Measurements from ENCODE around the gene SMURF2.
"Not testable (repeated sequence)": the region's sequence is repeated elsewhere in the genome, so short reads cannot be mapped to it uniquely, and the experiment has no call there.

The SMURF2 gene

DNA sequence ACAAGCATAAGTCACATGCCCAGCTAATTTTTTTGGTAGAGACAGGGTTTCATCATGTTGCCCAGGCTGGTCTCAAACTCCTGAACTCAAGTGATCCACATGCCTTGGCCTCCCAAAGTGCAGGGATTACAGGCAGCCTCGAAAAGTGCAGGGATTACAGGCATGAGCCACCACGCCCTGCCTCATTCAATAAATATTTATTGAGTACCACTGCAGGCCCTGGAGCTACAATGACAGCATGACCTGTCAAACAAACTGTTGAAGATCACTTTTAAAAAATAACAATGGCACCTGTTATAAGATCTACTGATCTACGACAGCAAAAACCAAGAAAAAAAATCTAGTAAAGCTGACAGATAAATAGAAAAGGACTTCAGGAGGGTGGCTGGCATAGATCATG lies 79.1 kb downstream of the SMURF2 start:
- no peak for DNase-seq

DNA sequence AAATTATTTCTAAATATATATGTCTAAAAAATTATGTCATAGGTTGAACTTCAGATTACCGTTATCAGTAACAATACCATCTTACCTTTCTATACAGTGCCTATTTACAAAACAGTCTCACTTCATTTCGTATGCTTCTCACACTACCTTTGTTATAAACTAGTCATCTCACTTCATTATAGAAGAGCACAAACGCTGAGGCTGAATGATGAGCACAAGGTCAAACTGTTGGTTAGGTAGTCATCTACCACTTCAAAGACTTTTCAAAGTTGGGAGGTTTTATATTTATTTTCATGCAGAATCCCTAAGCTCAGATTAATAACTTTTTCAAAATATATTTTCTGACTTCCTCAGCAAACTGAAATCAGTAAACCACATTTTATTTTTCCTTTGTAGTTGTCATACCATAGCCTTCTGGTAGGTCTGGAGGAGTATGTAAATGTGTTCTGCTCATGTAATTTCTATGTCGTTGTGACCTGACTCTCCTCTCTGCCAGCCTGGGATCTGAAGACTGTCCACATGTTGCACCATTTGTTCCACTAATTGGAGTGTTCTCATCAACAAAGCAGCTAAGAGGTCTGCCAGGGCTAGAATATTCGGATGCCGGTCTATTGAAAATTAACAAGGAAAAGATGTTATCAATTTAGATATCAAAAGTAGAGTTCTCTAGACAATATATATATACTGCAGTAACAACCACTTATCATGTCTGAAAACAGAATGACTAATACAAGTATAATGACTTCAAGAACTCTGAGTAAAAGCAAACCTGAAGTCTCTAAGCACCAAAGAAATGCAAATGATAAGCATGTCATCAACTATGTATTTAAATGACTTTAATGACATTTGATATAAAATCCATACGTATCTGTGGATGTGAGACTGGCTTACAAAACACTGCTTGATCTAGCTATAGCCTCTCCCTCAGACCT lies 81.5 kb downstream of the SMURF2 start:
- no peak for DNase-seq

DNA sequence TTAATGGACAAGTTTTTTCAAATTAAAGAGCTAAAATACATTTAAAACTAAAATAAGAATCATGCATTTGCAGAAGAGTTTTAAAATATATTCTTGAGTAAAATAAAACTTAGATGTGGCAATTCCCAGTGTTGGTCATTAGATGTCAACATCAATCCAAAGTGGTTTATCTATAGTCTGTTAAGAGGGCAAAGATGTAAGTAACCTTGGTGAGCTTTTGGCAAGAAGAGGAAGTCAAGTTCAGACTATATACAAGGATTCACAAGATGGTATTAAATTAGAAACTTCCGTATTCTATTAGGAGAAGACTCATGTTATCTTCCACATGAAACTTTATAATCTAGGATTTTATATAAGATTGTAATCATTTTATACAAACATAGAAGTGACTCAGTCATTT lies 82.2 kb downstream of the SMURF2 start:
- DNase-seq = no peak

DNA sequence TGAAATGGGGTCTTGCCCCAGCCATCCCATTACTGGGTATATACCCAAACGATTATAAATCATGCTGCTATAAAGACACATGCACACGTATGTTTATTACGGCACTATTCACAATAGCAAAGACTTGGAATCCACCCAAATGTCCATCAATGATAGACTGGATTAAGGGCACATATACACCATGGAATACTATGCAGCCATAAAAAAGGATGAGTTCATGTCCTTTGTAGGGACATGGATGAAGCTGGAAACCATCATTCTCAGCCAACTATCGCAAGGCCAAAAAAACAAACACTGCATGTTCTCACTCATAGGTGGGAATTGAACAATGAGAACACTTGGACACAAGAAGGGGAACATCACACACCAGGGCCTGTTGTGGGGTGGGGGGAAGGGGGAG lies 85.1 kb downstream of the SMURF2 start:
- DNase-seq = not testable (repeated sequence)

DNA sequence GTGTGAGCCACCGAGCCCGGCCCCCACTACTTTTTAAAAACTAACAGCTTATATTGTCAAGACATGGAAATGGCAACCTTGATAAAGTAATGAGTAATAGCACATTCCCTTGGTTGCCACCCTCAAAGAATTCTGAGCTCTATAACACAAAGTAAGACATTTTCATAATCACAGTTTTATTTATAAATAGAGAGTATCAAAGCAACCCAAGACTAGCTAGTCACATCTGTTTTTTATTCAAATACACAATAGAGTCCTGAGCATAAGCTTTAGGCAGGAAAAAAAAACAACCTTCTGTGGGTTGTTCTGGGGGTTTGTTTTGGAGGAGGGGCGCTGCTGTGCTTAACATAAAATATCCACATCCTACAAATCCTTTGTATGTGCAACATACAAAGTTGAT lies 86.7 kb downstream of the SMURF2 start:
- DNase-seq = no peak

DNA sequence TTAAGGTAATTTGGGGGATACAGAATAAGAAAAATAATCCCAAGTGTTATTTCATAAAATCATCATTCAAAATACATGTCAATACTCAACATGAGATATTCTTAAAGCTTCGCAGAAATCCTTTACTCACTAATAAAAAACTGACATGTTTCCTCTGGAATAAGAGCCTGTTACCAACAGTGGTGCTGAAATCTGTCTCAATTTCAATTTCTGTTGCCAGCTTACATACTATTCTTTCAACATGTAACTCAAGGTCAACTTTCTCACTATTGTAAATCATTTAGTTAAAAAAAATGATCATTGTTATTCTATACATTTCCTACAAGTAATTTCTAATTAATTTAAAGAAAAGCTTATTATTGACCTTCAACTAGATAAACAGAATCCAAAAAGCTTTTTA lies 87.5 kb downstream of the SMURF2 start:
- DNase-seq = no peak

DNA sequence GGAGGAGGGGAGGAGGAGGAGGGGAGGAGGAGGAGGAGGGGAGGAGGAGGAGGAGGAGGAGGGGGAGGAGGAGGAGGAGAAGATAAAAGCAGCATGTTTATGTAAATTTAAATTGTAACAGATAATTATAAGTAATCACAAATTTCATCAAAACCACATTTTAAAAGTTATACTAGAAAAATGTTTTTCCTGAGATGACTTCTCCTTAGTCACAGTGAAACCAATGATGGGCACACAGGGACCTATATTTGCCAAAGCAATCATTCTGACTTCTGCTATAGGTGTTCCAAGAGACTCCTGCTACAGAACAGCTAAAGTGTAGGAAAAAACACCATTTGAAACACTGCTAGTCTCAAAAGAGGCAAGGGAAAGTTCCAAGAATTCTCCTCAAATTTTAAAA lies 88.9 kb downstream of the SMURF2 start:
- DNase-seq = no peak

DNA sequence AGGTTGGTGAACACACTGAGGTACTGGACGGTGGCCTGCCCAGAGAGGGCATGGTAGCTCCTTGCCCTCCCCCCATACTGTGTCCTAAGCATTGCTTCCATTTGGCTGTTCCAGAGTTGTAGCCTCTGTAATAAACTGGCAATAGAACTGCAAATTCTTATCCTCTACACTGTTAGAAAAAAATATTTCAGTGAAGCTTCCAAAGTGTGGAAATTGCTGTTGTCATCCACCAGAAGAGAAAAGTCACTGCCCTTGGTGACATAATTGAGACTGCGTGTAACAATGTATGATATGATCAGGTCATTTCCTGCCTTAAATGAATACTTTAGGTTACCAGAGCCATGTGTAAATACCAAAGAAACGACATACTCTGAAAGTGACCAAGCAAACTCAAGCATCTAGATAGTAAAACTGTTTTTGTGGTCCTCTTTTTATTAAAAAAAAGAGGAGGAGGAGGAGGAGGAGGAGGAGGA lies 89.4 kb downstream of the SMURF2 start:
- no peak for DNase-seq

DNA sequence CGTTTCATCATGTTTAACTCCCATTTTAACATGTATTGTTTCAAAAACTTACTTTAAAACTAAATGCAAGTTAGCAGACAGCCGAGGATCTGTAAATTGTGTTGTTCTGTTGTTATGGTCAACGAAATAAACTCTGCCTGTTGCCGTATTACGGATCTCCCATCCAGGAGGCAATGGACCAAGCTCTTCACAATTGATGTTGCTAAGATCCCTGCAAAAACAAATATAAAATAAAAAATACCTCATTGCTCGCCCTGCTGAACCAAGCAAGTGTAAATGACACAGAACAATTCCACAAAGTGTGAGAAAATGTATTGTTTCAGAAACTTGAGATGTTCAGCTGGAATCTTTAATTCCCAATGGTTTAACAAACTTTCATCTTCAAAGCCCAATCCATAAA lies 90.4 kb downstream of the SMURF2 start:
- no peak for DNase-seq

DNA sequence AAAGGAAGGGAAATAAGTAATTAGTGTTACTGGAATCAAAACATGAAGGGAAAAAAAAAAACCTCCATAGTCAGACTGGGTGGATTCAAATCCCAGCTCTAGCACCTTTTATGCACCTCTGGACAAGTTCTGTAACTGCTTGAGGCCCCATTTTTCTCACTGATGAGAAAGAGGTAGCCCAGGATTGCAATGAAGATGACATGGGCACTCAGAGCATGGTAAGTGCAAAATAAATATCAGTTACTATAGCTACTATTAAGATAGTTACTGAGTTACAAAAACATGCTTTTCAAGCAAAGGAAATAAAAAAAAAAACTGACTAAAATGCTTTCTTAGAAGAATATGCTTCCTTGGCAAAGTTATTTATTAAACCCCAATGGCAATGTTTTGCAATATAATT lies 96.5 kb downstream of the SMURF2 start:
- no peak for DNase-seq

DNA sequence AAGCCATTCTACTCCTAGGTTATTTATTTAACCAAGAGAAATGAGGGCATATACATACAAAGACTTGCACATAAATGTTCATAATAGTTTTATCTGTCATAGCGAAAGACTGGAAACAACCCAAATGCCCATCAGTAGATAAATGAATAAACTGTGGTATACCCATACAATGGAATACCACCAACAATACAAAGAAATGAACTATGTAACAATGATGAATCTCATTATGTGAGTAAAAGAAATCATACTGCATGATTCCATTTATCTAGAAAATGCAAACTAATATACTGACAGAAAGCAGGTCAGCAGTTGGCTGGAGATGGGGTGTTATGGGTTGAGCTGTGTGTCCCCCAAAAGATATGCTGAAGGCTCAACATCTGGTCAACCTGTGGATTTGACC lies 98.0 kb downstream of the SMURF2 start:
- no peak for DNase-seq

DNA sequence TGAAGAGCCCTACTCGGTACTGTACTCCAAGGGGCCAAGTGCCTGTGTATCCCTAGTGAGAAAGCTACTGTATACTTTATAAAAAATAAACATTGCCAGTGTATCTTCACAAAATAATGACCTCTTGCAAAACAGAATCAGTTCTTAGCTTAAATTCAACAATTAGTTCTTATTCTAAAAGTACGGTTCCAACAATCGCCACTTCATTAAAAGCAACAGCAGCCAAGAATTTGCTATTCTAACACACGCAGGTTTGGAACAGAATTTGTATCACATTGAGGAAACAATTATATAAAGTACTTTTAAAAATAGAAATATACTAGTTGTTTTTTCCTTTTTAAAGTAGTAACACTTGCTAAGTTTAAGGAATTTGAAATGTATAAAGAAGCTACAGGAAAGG lies 106.8 kb downstream of the SMURF2 start:
- no peak for DNase-seq

DNA sequence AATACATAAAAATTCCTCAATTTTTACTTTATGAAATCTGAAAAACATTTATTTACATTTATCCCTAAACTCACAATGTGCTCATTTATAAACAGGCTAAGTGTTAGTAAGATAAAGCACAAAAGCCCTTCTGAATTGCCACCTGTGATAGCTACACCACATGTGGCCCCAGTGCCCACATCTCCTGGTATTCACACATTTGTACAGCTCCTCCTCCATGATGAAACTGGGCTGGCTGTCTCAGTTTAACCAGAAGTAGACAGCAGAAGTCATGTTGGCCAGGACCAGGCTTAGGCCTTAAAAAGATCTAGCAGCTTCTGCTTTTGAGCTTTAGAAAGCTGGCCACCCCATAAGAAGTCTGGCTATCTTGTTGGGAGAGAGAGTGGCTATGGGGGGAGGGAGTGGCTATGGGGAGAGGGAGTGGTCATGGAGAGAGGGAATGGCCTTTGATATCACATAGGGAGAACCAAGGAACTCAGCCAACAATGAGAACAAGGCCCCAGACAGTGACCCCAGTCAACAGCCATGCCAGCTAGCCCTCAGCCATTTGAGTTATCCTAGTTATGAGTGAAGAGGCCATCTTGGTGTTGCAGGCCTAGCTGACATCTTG lies 108.0 kb downstream of the SMURF2 start:
- DNase-seq = no peak

DNA sequence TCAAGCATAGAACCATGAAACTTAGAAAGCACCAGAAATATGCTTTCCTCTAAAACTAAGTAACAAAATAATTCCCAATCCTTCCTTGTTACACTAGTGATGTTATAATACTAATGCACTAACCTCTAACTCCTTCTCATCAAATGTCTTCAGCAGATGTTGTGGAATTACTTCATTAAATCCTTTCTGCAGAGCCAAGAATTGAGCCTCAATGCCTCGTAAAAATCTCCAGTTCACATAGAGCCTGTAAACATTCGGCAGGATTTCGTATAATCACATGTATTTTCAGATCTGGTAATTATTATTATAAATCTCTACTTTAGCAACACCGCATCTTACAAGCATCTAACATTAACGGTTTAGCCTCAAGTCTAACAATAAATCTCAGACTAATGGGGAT lies 110.6 kb downstream of the SMURF2 start:
- no peak for DNase-seq

DNA sequence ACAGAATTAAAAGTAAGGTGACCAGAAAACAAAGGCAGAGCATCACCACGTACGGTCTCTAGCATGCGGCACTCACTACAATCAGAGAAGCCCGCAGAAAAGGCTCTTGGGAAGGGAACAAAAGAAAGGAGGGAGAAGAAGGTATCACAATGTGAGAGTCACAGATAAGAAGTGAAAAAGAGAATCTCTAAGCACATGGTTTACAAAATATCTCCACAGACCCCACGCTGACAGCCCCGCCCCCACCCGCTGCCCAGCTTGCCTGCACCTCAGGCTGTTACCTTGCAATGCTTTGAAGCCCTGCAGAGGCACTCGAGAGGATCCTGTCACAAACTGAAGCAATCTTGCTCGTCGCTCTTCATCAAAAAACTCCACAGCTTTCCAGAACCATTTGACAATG lies 114.8 kb downstream of the SMURF2 start:
- no peak for DNase-seq

DNA sequence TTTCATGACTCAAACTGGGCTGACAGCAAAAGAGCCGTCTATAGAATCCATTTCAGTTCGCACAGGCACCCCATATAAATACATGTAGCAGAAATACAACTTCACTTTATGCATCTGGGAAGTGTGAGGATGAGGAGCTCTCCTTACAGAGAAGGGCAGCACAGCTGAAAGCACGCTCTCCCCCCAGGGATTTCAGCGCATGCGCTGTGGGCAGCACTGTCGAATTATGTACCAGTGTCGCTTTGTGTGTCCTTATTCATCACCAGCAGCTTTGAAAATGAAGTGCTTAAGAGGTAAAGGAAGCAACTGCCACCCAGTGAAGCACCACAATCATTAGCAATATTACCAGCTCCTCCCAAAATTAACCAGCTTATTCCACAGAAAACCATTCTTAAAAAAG lies 115.4 kb downstream of the SMURF2 start:
- no peak for DNase-seq

DNA sequence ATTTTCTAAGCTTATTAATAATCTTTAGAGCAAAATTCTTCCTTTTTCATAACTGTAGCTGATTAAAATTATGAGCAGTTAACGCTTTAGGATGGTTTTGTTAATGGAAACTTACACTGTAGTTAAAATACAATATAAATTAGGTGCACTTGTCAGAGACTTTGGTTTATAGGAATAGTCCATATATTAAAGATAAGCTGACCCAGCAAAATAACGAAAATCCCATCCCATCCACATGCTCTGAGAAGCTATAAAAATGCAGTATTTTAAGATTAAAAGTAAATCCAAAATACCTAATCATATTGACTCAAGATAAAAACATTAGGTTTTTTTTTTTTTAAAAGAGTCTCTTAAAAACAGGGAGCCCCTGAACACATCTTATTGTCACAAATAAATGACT lies 117.4 kb downstream of the SMURF2 start:
- no peak for DNase-seq

DNA sequence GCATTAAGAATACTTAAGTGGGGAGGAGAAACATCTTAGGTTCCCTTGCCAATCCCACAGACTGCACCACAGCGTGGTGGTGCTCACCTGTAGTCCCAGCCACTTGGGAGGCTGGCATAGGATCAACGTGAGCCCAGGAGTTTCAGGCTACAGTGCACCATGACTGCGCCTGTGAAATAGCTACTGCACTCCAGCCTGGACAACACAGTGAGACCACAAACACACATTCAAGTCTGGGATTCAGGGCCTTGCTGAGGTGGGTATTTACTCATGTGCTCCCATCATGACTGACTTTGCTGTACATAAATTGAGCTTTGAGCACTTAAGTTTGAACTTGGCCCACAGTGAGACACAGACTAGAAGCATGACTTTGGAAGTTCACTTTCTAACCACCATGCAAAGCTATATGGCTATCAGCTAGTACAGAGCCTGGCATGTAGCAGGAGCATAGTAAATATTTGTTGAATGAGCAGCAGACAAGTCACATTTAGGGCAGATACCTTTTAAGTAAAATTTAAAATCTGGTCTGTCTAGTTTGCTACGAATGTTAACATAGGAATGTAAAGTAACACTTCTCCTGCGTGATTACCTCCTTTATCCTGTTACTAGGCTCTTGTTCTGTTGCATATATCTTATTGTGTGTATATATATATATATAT lies 121.9 kb downstream of the SMURF2 start:
- no peak for DNase-seq

DNA sequence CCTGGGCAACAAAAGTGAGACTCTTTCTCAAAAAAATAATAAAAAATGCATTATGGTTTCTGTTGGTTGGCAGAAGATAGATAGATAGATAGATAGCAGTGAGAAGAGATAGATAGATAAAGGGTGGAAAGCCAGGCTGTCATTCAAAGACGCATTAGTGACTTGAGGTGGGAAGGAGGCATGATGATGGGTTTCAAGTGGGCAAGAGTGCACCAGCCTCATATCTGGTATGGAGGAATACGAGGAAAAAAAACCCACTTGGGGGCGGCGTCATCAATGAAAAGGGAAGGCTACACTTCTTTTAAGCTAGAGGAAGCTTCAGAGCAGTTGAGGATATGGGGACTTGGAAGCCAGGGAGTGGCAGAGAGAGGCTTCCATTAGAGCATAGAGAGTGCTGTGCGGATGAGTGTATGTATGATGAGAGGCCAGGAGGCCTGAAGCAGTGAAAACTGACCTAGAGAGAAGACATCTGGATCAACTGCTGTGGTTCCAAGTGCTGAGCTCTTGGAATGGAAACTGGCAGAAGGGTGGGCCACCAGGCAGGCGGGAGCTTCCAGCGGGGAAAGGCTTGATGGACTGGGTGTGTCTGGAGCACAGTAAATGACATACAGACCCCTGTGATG lies 123.5 kb downstream of the SMURF2 start:
- DNase-seq = no peak

DNA sequence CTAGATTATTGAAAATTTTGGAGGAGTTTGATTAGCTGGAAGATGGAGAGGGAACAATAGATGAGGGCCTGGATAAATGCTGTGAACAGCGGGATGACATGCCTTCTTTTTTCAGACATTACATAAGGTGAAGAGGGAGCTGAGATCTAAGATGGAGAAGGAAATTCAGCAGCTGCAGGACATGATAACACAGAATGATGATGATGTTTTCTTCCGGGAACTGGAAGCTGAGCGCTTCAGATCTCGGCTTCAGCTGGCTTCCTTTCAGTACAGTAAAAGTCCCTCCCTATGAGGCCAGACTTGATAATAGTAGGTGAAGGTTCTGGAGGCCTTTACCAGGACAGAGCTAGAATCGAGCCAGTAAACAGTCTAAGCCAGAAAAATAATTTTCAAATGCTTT lies 124.6 kb downstream of the SMURF2 start:
- no peak for DNase-seq

DNA sequence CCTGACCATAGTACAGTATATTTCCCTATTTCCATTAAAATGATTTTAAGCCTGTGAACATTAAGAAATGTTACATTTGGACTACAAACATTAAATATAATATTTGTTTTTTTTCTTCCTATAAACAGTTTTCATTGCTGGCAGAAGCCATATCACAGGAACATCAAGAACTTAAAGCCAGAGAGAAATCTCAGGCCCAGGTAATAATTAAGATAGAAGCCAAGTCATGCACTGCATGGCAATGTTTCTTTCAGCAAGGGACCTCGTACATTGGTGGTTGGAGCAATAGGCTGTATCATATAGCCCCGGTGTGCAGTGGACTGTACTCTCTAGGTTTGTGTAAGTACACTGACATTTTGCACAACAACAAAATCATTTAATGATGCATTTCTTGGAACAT lies 125.2 kb downstream of the SMURF2 start:
- no peak for DNase-seq

DNA sequence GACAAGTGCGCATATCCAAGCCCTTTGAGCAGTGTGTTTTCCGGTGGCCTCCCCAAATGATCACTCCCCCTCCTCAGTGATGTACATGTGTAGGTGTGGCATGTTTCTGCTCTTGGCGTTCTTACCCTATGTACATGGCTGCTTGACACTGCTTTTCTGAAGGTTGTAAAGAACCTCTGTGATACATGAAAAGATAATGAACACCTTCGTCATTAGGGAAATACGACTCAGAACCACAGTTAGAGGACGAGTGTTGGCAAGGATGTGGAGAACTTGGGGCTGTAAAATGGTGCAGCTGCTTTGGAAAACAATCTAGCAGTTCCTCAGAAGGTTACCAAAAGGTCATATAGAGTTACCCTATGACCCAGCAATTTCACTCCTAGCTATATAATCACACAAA lies 126.8 kb downstream of the SMURF2 start:
- DNase-seq = no peak

DNA sequence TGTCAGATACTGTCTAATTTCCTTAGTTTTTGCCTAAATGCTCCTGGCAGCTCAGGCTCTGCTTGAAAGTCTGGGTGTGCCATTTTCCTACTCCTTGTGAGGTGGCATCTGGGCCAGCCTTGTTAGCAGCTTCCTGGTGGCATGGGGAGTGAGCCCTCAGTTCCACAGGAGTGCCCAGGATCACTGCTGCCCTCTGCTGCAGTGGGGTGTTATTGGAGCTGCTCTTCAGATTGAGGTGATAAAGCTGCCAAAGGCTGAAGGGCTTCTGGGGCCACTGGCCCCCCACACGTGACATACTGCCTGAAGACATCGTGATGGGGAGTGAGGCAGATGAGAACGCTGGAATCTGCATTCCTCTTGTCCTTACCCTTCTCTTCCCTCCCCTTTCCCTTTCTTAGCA lies 127.9 kb downstream of the SMURF2 start:
- DNase-seq = no peak

DNA sequence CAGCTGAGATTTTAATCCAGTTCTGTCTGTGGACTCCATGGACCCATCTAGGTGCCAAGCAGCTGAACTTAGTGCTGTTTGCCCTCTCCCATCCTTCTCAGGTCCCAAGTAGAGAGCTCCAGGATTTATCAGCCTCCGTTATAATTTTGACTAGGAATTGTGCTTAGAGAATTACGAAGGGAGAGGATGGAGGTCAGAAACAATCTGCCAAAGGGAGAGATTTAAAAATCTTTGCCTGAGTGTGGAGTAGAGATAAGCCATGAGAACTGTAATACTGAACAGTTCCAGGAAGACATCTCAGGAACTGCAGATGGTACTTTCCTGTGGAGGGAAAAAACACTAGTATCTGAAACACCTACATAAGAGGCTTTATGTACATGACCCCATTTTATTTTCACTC lies 128.3 kb downstream of the SMURF2 start:
- no peak for DNase-seq
